ENCODE measurements around the gene KDM1A.
A peak's percentile ranks its signal among the peaks of the same experiment; 100 is the strongest.

Gene KDM1A

GRCh38 chr1:23069675-23070074 lies 50.4 kb downstream of the KDM1A start:
- no peak for DNase-seq (ENCODE audit: low spot score)

- DNase-seq (ENCODE audit: low spot score) = no peak
Measured at GRCh38 chr1:23074012-23074411, 54.7 kb downstream of the KDM1A start.

- no peak for DNase-seq (ENCODE audit: low spot score)
Measured at GRCh38 chr1:23079025-23079424, 59.8 kb downstream of the KDM1A start.

GRCh38 chr1:23080885-23081284 lies 61.6 kb downstream of the KDM1A start:
- DNase-seq (ENCODE audit: low spot score) = no peak

- no peak for DNase-seq (ENCODE audit: low spot score)
Measured at GRCh38 chr1:23081376-23081775, 62.1 kb downstream of the KDM1A start.

- DNase-seq (ENCODE audit: low spot score) = no peak
Measured at GRCh38 chr1:23083714-23084480, 64.6 kb downstream of the KDM1A start.

GRCh38 chr1:23084880-23085279 lies 65.6 kb downstream of the KDM1A start:
- DNase-seq (ENCODE audit: low spot score) = no peak

- no peak for DNase-seq (ENCODE audit: low spot score)
Measured at GRCh38 chr1:23085696-23086095, 66.4 kb downstream of the KDM1A start.

- no peak for DNase-seq (ENCODE audit: low spot score)
Measured at GRCh38 chr1:23088027-23088426, 68.8 kb downstream of the KDM1A start.

- no peak for DNase-seq (ENCODE audit: low spot score)
Measured at GRCh38 chr1:23090056-23090455, 70.8 kb downstream of the KDM1A start.

- no peak for DNase-seq (ENCODE audit: low spot score)
Measured at GRCh38 chr1:23091545-23091944, 72.3 kb downstream of the KDM1A start.

- no peak for DNase-seq (ENCODE audit: low spot score)
Measured at GRCh38 chr1:23092447-23092846, 73.2 kb downstream of the KDM1A start.

GRCh38 chr1:23097316-23097715 lies 78.0 kb downstream of the KDM1A start:
- no peak for DNase-seq (ENCODE audit: low spot score)

GRCh38 chr1:23098463-23099170 lies 79.3 kb downstream of the KDM1A start:
- peak; percentile 65 for DNase-seq (ENCODE audit: low spot score)

GRCh38 chr1:23099171-23099536 lies 79.9 kb downstream of the KDM1A start:
- no peak for DNase-seq (ENCODE audit: low spot score)

- peak; percentile 76 for DNase-seq (ENCODE audit: low spot score)
Measured at GRCh38 chr1:23100074-23100748, 80.9 kb downstream of the KDM1A start.

GRCh38 chr1:23101101-23101827 lies 82.0 kb downstream of the KDM1A start:
- no peak for DNase-seq (ENCODE audit: low spot score)

- no peak for DNase-seq (ENCODE audit: low spot score)
Measured at GRCh38 chr1:23101887-23102286, 82.6 kb downstream of the KDM1A start.

- DNase-seq (ENCODE audit: low spot score) = no peak
Measured at GRCh38 chr1:23102289-23102688, 83.0 kb downstream of the KDM1A start.

GRCh38 chr1:23103001-23103889 lies 84.0 kb downstream of the KDM1A start:
- DNase-seq (ENCODE audit: low spot score) = peak; percentile 75

GRCh38 chr1:23108918-23109533 lies 89.8 kb downstream of the KDM1A start:
- DNase-seq (ENCODE audit: low spot score) = peak; percentile 37
